GM19452 (cell line): ENCODE results near the gene ZNF784.

ENCODE experiments used
- ATAC-seq: cut with Tn5 transposase; IDR thresholded peaks from one replicate; pipeline ENCODE4 v1.9.1; 2021; ENCODE audit not compliant: unreplicated experiment

ZNF784 gene

DNA sequence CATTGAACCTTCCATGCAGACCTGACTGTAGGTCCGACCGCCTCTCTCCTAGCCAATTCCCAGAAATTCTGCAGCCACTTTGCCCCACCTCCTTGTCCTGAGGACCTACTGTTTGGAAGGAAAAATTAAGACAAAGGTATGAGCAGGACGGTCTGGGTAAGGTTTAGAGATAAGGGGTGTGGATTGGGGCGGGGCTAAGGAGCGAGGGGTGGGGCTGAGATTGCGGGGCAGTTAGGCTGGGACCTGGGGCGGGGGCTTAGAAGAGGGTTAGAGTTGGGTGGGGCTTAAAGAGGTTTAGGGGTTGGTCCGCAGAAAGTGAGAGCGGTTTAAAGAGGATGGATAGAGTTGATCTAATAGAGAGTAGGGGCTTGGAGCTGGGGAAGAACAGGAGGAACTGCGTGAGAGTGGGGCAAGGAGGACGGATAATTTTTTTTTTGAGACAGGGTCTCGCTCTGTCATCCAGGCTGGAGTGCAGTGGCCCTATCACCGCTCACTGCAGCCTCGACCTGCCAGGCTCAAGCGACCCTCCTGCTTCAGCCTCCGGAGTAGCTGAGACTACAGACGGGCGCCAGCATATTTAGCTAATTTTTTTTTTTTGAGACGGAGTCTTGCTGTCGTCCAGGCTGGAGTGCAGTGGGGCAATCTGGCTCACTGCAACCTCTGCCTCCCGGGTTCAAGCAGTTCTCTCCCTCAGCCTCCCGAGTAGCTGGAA is 20.6 kb downstream of the ZNF784 start:
- ATAC-seq, result no peak

DNA sequence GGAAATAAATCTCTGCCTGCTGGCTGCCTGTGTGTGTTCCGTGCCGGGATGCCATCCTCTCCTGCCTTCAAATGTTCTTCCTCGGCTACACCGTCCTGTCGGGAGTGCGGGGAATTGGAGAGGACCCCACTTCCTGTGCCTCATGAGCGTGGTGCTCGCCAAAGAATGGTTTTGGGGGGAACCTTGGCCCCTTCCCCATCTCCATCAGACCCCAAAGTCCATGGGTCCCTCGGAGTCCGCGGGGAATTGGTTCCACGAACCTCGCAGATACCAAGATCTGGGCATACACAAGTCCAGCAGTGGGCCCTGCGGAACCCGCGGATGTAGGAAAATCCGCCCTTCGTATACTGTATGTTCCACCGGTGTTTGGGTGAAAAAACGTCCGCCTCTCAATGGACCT is 21.3 kb downstream of the ZNF784 start:
- ATAC-seq, result no peak

DNA sequence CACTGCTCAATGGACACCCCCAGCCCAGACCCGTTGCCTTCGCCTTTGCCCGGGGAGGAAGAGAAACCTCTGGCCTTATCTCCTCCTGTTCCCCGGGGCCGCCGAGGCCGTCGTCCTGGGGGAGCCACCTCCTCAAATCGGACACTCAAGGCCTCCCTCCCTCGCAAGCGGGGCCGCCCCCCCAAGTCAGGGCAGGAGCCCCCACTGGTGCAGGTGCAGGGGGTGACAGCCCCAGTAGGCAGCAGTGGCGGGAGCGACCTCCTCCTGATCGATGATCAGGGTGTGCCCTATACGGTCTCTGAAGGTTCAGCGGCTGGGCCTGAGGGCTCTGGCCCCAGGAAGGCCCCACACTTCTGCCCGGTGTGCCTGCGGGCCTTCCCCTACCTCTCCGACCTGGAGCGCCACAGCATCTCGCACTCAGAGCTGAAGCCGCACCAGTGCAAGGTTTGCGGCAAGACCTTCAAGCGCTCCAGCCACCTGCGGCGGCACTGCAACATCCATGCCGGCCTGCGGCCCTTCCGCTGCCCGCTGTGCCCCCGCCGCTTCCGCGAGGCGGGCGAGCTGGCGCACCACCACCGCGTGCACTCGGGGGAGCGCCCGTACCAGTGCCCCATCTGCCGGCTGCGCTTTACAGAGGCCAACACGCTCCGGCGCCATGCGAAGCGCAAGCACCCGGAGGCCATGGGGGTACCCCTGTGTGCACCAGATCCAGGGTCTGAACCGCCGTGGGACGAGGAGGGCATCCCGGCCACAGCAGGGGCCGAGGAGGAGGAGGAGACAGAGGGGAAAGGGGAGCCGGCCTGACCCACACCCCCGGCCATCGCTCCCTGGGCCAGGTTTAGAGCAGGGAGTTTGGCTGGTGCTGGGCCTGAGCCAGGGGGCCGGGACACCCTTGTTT is 22.0 kb downstream of the ZNF784 start:
- no peak for ATAC-seq

DNA sequence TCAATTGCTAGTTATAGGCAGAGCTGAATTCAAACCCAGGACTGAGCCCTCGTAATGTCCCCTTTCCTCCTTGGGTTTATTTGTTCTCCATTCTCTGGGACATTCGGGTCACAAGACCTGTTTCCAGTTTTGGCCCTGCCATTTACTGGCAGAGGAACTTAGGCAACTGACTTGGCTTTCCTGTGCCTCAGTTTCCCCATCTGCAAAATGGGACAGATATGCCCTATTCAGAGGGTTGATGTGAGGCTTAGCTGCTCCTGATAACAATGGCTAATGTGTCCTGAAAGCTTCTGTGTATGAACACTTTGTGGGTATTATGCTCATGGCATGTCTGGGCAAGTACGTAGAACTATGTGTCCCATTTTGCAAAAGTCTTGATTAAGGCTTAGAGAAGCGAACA is 23.3 kb downstream of the ZNF784 start:
- ATAC-seq, result no peak

DNA sequence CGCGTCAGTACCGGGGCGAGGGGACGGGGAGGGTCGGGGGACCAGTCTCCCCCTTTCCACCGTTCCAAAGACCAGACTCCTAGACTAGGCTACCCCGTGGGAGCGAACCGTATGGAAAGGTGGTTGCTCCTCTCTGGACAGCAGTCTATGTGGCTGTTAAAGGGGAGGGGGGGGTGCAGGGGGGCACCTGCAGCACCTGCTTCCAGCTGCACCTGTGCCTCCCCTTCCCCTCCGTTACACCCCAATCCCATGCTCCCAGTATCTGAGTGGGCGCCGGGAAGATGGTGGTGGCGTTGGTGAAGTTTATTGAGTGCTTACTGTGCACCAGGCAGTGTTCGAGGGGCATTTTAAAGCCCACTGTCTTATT is 23.7 kb downstream of the ZNF784 start:
- ATAC-seq, result no peak

DNA sequence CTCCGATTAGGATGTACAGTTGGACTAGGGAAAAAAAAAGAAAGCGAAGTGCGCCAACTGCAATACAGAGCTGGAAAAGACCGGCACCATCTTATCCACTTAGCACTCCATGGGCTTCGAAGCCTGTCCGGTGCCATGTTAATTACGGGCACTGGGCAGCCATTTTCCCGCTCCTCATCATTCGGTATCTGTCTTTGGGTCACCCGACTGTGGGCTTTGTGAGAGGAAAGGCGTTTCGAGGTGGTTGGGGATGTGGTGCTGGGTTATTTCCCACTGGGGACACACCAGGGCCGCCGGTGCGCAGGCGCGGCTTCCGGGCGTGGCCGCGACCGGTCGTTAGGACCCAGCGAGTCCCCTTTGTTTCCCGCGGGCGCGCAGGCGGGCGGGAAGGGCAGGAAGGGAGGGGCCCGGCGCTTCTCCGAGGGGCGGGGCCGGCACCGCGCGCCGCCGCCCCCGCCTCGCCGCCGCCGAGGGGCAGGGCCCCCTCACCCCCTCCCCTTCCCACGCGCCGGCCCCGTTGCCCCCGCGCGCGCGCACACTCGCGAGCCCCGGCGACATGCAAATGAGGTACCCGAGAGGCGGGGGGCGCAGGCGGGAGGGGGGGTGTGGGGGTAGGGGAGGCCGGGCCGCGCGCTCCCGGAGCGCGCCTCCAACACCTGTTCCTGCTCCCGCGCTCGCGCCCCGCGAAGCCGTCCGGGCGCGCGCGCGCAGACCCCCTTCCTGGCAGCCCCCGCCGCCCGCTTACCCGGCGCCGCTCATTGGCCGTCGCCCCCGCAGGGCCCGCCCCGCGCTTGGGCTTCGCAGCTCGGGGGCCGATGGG is 24.3 kb downstream of the ZNF784 start, which contains the start of gene ZNF524:
ZNF524 (plus strand) TSS at position 447 of the 820 bp plus-strand sequence. CDS start 1,825 bp downstream, outside the sequence.
- ATAC-seq, result peak; percentile 42

DNA sequence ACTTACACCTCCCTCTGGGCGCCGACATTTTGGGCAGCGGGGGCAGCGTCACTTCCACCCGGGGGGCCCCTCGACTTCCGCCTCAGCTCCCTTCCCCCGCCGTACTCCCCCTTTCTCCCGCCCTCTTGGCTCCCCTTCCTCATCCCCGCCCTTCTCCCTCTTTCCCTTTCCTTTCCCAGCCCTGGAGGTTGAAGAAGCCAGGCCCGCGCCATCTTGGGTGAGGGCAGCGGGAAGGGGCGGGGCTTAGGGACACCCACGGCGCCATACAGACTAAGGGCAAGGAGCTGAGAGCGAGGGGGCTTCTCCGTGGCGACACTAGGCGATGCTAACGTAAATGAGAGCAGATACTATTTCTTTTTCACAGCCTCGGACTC is 24.9 kb downstream of the ZNF784 start, which contains the start of gene FIZ1:
FIZ1 (minus strand) TSS at position 50 of the 374 bp plus-strand sequence. CDS start 1,652 bp downstream, outside the sequence.
- peak; percentile 44 for ATAC-seq

DNA sequence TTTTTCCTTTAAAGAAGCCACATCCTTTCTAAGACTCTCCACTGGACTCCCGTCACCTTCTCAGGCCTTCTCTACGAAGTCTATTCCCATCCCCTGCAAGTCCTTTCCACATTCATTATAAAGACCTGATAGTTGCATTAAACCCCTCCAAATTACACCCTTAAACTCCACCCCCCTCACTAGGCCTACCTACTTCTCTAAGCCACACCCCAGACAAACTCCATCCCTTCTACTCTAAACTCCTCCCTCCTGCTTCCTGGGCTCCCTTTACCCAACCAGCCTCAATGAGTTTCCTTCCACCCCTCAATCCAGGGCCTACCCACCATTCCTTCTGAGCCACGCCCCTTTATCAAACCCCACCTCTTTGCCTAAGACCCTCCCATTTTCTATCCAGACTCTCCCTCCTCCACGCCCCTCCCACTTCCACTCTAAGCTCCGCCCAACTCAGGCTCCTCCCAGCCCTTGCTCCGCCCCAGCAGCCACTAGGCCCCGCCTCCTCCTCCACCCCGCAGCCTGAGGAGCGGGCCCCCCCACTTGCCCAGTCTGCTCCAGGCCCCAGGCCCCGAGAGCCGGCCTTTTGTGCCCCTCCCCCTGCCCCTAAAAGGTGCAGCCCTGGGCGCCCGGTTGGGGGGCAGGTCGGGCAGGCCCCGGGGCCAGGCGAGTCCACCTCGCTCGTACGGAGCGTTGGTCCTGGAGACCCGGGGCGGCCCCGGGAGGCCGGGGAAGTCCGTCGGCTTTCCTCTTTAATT is 25.5 kb downstream of the ZNF784 start:
- ATAC-seq, result peak; percentile 48

DNA sequence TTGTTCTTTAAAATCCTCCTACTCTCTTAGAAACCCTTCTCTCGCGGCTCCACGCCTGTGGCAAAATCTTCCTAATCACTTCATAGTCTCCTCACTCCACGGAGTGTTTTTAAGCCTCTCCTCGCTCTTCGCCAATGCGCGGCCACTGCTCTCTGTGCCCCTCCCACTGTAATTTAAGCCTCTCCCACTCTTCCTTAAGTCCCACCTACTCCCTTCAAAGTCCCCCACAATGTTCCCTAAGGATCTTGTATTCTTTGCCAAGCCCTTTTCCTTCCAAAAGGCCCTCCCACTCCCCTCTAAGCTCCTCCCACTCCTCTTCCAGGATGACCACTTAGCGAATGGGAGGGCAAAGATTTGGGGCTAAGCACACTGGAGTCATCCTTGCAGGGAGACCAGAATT is 26.3 kb downstream of the ZNF784 start:
- no peak for ATAC-seq

DNA sequence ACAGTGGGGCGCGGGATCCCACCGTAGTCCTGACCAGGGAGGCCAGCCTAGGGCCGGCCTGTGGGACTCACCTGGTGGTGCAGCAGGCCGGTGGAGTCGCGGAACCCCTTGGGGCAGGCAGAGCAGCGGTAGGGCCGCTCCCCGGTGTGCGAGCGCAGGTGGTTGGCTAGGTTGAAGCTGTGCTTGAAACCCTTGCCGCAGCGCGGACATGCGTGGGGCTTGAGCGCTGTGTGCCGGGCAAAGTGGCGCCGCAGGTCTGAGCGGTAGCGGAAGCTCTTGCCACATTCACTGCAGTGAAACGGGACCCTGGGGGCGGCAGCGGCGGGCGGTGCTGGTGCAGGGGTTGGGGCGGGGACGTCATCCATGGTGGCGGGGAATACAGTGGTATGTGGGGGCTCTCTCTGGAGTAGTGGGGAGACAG is 26.9 kb downstream of the ZNF784 start:
- no peak for ATAC-seq

DNA sequence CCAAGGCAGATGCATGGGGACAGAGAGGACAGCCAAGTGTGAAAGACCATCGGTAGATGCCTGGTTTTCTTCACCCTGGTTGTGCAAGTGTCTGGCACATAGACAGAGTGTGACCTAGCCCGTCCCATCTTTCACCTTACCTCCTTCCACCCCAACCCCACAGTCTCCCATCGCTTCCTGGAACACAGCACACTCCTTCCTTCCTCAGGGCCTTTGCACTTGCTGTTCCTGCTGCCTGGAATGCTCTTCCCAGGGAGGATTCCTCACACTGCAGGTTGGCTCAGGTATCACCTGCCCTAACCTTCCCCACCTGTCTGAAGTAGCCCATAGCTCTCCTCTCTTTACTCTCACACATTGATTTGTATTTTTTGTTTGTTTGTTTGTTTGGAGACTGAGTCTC is 28.1 kb downstream of the ZNF784 start:
- no peak for ATAC-seq

DNA sequence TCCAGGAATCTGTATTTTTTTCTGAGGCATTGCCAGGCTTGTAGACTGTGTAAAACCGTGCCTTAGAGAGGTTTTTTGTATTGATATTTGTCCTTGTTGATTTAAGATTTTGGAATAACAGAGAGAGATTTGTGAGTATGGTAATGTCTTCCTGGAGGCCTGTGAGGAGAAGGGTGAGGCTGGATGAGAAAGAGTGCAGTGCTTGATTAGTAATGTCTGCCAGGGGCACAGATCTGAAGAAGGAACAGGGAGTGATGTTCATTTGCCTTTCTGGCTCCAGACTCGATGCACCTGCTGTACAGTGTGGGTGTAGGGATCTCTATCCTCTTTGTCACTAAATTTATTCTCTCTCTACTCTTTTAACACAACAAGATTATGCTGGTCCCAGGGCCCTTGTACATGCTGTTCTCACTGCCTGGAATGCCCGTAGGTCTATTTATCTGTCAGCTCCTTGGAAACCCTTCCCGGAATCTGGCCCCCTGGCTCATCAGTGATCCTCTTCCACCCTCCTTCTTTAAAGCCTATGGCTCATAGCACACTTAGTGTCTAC is 29.3 kb downstream of the ZNF784 start:
- ATAC-seq, result no peak

DNA sequence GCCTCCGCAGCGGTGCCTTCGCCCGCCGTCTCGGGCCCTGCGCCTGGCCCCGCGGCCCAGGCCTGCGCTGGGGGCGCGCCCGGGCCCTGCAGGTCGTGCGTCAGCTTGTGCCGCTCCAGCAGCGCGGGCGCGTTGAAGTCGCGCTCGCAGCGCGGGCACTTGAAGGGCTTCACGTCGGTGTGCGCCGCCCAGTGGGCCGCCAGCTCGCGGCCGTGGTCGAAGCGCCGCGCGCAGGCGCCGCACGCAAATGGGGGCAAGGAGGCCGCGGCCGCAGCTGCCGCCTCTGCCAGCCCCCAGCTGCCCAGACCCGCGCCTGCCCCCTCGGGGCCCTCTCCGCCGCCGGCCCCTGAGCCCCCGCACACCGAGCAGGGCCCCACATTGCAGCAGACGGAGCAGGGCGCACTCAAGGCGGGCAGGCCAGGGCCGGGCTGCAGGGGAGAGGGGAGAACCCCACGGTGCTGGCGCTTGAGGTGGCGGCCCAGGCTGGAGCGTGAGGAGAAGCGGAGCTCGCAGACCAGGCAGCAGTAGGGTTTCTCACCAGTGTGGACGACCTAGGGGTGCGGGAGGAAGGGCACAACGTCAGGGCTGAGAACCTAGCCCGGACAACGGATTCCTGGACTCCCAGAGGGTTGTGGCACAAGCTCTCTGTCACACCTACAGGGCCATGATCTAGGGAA is 31.1 kb downstream of the ZNF784 start:
- no peak for ATAC-seq

DNA sequence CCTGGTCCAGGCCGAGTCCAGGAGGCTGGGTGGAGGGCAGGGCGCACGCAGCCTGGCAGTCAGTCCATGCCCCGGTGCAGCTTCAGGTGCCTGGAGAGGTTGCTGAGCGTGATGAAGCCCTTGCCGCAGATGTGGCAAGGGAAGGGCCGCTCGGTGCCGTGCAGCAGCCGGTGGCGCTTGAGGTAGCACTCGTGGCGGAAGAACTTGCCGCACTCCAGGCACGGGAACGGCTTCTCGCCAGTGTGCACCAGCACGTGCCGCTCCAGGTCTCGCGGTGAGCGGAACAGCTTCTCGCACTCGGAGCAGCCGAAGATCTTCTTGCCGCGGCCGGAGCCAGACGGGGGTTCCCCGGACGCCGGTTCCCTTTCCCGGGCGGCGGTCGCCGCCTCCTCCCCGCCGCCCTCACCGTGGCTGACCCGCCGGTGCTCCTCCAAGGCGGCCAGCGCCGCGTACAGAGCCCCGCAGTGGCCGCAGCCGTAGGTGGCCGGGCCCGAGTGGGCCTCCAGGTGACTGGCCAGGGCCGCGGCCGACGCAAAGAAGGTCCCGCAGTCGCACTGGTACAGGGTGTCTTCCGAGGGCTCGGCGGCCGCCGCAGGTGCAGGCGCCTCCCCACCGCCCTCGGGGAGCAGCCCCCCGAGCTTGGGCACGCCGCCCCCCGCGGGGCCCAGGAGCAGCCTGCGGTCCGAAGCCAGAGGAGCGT is 31.8 kb downstream of the ZNF784 start:
- ATAC-seq, result no peak

DNA sequence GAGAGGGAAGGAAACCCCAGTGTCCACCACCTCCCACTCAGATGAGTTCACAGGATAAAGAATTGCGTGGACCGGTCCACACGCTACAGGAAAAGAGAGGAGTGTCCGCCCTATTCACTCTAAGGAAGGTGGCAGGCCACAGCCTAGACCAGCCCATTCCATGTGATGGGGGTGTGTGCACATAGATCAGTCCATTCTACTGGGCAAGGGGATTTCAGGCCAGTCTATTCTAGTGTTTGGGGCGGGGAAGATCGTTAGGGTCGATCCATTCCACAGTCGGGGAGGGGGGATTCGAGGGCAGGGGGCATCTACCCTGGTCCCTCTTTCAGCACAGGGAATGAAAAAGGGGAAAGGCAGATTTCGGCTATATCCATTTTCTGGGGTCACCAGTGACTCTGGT is 32.8 kb downstream of the ZNF784 start:
- no peak for ATAC-seq

DNA sequence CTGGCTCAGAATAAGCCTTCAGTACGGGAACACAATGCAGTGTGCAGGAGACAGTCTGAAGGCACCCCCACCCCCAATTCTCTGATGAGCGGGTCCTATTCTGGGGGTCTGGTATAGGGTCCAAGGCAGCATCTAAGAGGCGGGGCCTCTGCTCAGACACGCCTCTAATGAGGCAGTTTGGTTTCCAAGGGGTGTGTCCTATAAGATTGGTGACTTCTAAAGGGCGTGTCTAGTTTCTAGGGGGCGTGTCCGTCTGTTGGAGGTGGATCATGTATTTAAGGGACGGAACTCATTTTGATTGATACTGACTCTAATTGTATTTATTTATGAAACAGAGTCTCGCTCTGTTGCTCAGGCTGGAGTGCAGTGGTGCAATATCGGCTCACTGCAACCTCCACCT is 33.7 kb downstream of the ZNF784 start:
- ATAC-seq, result no peak

DNA sequence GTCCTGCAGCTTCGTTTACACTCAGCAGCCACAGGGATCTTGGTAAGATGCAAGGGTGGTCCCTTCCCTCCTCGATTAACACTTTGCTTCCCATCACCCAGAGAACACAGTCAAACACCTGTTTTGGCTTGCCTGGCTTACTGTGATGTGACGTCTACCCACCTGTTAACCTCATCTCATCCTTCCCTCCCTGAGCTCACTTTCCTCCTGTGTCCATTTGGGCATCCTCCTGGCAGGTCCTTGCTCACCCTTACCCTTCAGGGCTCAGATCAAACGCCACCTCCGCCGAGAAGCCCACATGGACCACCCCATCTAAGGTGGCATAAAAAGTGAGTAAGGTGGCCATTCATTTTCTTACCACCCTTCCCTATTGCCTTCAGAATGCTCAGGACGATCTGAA is 34.3 kb downstream of the ZNF784 start:
- no peak for ATAC-seq

DNA sequence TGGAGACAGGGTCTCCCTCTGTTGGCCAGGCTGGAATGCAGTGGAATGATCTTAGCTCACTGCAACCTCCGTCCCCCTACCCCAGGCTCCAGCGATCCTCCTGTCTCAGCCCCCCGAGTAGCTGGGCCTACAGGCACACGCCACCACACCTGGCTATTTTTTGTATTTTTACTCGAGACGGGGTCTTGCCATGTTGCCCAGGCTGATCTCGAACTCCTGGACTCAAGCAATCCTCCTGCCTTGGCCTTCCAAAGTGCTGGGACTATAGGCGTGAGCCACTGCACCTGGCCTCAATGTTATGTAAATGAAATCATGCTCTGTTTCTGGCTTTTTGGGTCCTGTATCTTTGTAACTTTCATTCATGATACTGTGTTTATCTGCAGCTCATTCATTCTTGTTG is 35.6 kb downstream of the ZNF784 start:
- no peak for ATAC-seq
